Liver (tissue), 9 donors: ENCODE data around the gene GNE. TPM values are rescaled to one million over a fixed set of nuclear protein-coding genes. Genes with fewer than 3 reads are reported as not detected.
"Not testable (repeated sequence)": the region's sequence is repeated elsewhere in the genome, so short reads cannot be mapped to it uniquely, and the experiment has no call there.

ENCODE experiments used
- DNase-seq: peaks from one replicate; pipeline ENCODE4 v3.0.0-alpha.2; 2017; ENCODE audit warnings: low spot score
- H3K27ac ChIP-seq, 2 donors: one replicate each; pipeline ENCODE4 v1.7.0; 2013; ENCODE audit warnings: inconsistent platforms in 2 of 2, low read length in 2 of 2, control low read depth in 1 of 2, low read depth in 1 of 2, mild to moderate bottlenecking in 1 of 2
- H3K27me3 ChIP-seq, 4 donors: one replicate each; pipeline versions ENCODE4 v1.6.1 to v1.7.0; 2013; ENCODE audit warnings: low read length in 3 of 4, inconsistent platforms in 1 of 4, mild to moderate bottlenecking in 1 of 4, moderate library complexity in 1 of 4; ENCODE audit not compliant: control insufficient read depth in 4 of 4, insufficient read depth in 4 of 4
- H3K36me3 ChIP-seq, 4 donors: one replicate each; pipeline versions ENCODE4 v1.6.1 to v1.7.0; 2013; ENCODE audit warnings: low read length in 3 of 4, mild to moderate bottlenecking in 3 of 4, low read depth in 1 of 4, moderate library complexity in 1 of 4; ENCODE audit not compliant: control insufficient read depth in 4 of 4, insufficient read depth in 3 of 4
- H3K4me1 ChIP-seq, 4 donors: one replicate each; pipeline versions ENCODE4 v1.6.1 to v1.7.0; 2013; ENCODE audit warnings: low read length in 3 of 4, mild to moderate bottlenecking in 3 of 4, moderate library complexity in 1 of 4; ENCODE audit not compliant: control insufficient read depth in 4 of 4, insufficient read depth in 4 of 4
- H3K4me3 ChIP-seq, 3 donors: one replicate each; pipeline versions ENCODE4 v1.6.1 to v1.7.0; 2013; ENCODE audit warnings: low read length in 3 of 3, control low read depth in 1 of 3, low read depth in 1 of 3, mild to moderate bottlenecking in 1 of 3
- H3K9ac ChIP-seq, 2 donors: one replicate each; pipeline ENCODE4 v1.7.0; 2013; ENCODE audit warnings: low read length in 2 of 2, mild to moderate bottlenecking in 2 of 2, moderate library complexity in 2 of 2, control low read depth in 1 of 2, low read depth in 1 of 2
- H3K9me3 ChIP-seq, 4 donors: one replicate each; pipeline versions ENCODE4 v1.6.1 to v1.7.0; 2013; ENCODE audit warnings: low read length in 3 of 4; ENCODE audit not compliant: control insufficient read depth in 4 of 4
- ATF3 ChIP-seq: IDR thresholded peaks from 2 replicates; pipeline ENCODE4 v1.6.1; 2016; ENCODE audit warnings: antibody characterized with exemption
- EGR1 ChIP-seq, 2 donors: IDR thresholded peaks; 2 replicates each; pipeline ENCODE4 v1.6.1; 2016 to 2018; ENCODE audit warnings: antibody characterized with exemption in 2 of 2, low read depth in 2 of 2
- FOXA1 ChIP-seq: IDR thresholded peaks from 2 replicates; pipeline ENCODE4 v1.6.1; 2016; ENCODE audit warnings: antibody characterized with exemption
- FOXA2 ChIP-seq: IDR thresholded peaks from 2 replicates; pipeline ENCODE4 v1.6.1; 2016; ENCODE audit warnings: antibody characterized with exemption
- GABPA ChIP-seq, 2 donors: IDR thresholded peaks in 1 of 2; conservative IDR thresholded peaks in 1 of 2; 2 replicates each; pipeline ENCODE4 v1.6.1; 2016; ENCODE audit warnings: antibody characterized with exemption in 2 of 2, mild to moderate bottlenecking in 1 of 2, moderate library complexity in 1 of 2
- HNF4A ChIP-seq, 2 donors: conservative IDR thresholded peaks; 2 replicates each; pipeline ENCODE4 v1.6.1; 2016; ENCODE audit warnings: antibody characterized with exemption in 2 of 2, mild to moderate bottlenecking in 2 of 2
- HNF4G ChIP-seq: IDR thresholded peaks from 2 replicates; pipeline ENCODE4 v1.6.1; 2016; ENCODE audit warnings: antibody characterized with exemption
- JUND ChIP-seq, 2 donors: IDR thresholded peaks; 2 replicates each; pipeline ENCODE4 v1.6.1; 2016; ENCODE audit warnings: antibody characterized with exemption in 2 of 2
- MAX ChIP-seq: IDR thresholded peaks from 2 replicates; pipeline ENCODE4 v1.6.1; 2016; ENCODE audit warnings: antibody characterized with exemption
- NR2F2 ChIP-seq: IDR thresholded peaks from 2 replicates; pipeline ENCODE4 v1.6.1; 2016; ENCODE audit warnings: antibody characterized with exemption
- RAD21 ChIP-seq, 2 donors: IDR thresholded peaks; 2 replicates each; pipeline ENCODE4 v1.6.1; 2016; ENCODE audit warnings: antibody characterized with exemption in 2 of 2, mild to moderate bottlenecking in 2 of 2
- RXRA ChIP-seq, 2 donors: IDR thresholded peaks; 2 replicates each; pipeline ENCODE4 v1.6.1; 2017 to 2018; ENCODE audit warnings: antibody characterized with exemption in 2 of 2, mild to moderate bottlenecking in 1 of 2
- SP1 ChIP-seq: IDR thresholded peaks from 2 replicates; pipeline ENCODE4 v1.6.1; 2018; ENCODE audit warnings: antibody characterized with exemption, mild to moderate bottlenecking
- TAF1 ChIP-seq: conservative IDR thresholded peaks from 2 replicates; pipeline ENCODE4 v1.6.1; 2016; ENCODE audit warnings: antibody characterized with exemption, mild to moderate bottlenecking
- YY1 ChIP-seq: IDR thresholded peaks from 2 replicates; pipeline ENCODE4 v1.6.1; 2016; ENCODE audit warnings: antibody characterized with exemption, mild to moderate bottlenecking
- ZBTB33 ChIP-seq: IDR thresholded peaks from 2 replicates; pipeline ENCODE4 v1.6.1; 2016; ENCODE audit warnings: antibody characterized with exemption
- WGBS: extraction: QIAGEN DNeasy Blood & Tissue Kit; methylation state at CpG from one replicate; pipeline ENCODE4 v1.1.7; 2013; 5-methylcytosine and 5-hydroxymethylcytosine counted together
- polyA plus RNA-seq, 2 donors: library from polyadenylated mRNA; stranded (reverse) in 1 of 2; unstranded in 1 of 2; fragments of 200-250 nt in 1 of 2; fragments of >200 nt in 1 of 2; fragmentation: Nextera tagmentation in 1 of 2; extraction: Ambion mirVana in 1 of 2; gene quantifications; one replicate each; pipeline versions ENCODE4 v1.2.1 to v1.2.3, GENCODE V29; 2013 to 2015
- total RNA-seq, 2 donors: library from RNA; depleted of rRNA; stranded (reverse); fragments of >200 nt; gene quantifications; one replicate each; pipeline ENCODE4 v1.2.3, GENCODE V29; 2014
- TF ChIP-seq, protein P1 (sequence below): IDR thresholded peaks from 2 replicates; pipeline ENCODE4 v1.6.1; 2016; ENCODE audit warnings: antibody characterized with exemption, mild to moderate bottlenecking
- donor health status: healthy.
- donor health status: healthy.
- donor health status: healthy.
- donor health status: healthy.
- donor health status: healthy.

The GNE gene
- total and polyA plus RNA-seq, 4 donors, result 21.8 to 177 (median 38.1) TPM

DNA sequence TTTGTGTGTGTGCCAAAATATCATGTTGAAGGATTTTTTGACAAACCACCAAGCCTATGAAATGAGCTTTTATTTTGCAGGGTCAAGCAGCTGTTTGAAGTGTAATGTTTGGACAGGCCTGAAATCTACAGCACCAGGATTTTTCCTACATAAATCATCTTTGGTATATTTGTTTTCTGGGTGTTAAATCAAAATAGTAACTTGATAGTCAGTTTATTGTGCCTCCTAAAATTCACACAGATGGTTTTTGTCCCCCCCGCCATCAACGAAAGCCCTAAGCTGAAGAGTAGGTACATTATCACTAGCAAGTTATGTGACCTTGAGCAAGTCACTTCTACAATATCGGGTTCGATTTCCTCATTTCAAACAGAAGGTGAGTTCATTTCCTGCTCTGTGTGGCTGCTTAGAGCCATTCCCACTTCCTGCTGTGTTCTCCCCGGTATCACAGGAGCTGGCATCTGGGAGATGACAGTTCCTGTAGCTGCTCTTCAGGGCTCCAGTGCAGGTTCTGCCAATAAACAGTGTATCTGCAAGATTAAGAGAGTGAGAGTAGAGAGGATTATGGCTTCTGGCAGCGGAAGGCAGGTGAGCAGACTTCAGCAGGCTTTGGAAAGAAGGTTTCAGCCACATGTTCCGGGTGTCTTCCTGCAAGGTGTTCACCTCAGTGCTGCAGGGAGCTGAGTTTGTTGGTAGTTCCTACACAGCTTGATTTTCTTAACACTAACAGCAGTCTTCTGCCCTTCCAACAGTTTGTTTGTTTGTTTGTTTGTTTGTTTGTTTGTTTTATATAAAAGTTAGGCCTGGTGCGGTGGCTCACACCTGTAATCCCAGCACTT is 48.4 kb upstream of the GNE start:
- no peak for DNase-seq
- no peaks in the 10 kb centered on the region for H3K27me3 ChIP-seq
- no peak overlapping the region for H3K27ac ChIP-seq
- H3K36me3 ChIP-seq, result no peaks in the 10 kb centered on the region
- H3K9ac ChIP-seq, result no peak overlapping the region
- H3K4me3 ChIP-seq, result no peak overlapping the region
- TF ChIP-seq TAF1 (no peak), HNF4G (no peak), MAX (no peak), FOXA1 (no peak), YY1 (no peak), SP1 (no peak), RAD21 (IDR thresholded peaks at IDR 0.05) (no peak), NR2F2 (no peak), JUND (IDR thresholded peaks at IDR 0.05) (no peak), FOXA2 (no peak)
- no peaks in the 10 kb centered on the region for H3K4me1 ChIP-seq
- H3K9me3 ChIP-seq, result no peaks in the 10 kb centered on the region
- WGBS, result 70% methylated on average over 8 of the region's 8 CpGs

DNA sequence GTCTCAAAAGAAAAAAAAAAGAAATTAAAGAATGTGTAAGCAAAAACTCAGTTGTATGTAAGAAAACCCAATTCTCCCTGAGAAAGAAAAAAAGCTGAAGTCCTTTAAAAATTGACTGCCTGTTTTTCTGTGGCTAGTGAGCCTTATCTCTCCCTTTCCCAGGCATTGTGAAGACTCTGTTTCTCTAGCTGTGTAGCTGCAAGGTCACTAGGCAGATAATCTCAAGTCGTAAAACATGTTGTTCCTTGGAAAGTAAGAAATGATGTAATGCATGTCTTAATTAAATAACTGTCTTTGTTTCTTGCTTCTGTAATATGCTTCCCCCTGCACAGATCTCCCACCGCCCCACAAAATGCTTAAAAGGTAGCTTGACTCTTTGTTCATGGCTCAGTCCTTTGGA is 46.1 kb upstream of the GNE start:
- WGBS, result 83% methylated on average over 2 of the region's 2 CpGs
- not testable (repeated sequence) for H3K9ac ChIP-seq, DNase-seq, H3K9me3 ChIP-seq, H3K27ac ChIP-seq, H3K36me3 ChIP-seq, H3K4me1 ChIP-seq, H3K4me3 ChIP-seq, H3K27me3 ChIP-seq

DNA sequence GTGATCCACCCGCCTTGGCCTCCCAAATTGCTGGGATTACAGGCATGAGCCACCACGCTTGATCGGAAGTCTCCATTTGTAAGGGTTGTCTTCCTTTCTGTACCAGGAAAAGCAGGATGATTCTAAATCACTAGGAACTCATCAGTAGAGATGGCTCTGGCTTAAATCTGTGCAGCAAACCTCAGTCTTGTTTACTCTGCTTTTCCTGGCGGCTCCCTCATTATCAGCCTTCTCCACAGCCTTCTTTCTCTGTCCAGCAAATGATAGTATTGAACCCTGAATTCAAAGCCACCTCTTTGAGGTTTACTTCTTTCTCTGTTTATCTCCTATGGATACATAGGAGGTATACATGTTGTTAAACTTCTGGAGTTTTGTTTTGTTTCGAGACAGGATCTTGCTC is 43.0 kb upstream of the GNE start:
- Histone ChIP-seq H3K9ac (no peak overlapping the region), H3K9me3 (no peaks in the 10 kb centered on the region), H3K4me1 (no peaks in the 10 kb centered on the region), H3K36me3 (no peaks in the 10 kb centered on the region), H3K4me3 (no peak overlapping the region), H3K27ac (no peak overlapping the region), H3K27me3 (no peaks in the 10 kb centered on the region)
- DNase-seq, result no peak
- TF ChIP-seq RXRA (IDR thresholded peaks at IDR 0.05) (no peak), SP1 (no peak), FOXA2 (no peak)
- 87% methylated on average over 5 of the region's 5 CpGs for WGBS

DNA sequence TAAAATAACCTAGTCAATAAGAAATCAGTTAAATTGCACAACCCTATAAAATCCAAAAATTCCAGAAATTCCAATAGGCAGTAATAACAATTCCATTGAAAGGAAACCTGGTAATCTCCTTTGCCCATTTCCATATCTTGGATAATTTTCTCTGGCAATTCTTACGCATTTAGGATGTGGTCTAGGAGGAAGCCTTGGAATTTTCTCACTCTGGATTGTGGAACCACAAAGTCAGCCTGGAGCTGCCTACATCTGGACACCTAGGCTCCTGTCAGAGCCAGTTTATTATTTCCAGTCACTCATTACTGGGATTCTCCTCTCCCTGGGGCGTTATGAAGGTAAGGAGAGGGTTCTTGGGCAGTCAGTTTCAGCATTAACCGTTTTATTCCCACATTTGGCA is 40.3 kb upstream of the GNE start:
- Histone ChIP-seq H3K4me3 (no peak overlapping the region), H3K9ac (no peak overlapping the region), H3K36me3 (no peaks in the 10 kb centered on the region), H3K9me3 (no peaks in the 10 kb centered on the region), H3K27me3 (no peaks in the 10 kb centered on the region), H3K27ac (no peak overlapping the region), H3K4me1 (no peaks in the 10 kb centered on the region)
- 88% methylated on average over 3 of the region's 3 CpGs for WGBS
- DNase-seq, result no peak
- TF ChIP-seq GABPA (IDR thresholded peaks at IDR 0.05 in 1 of 2, conservative IDR thresholded peaks at IDR 0.05 in 1 of 2) (no peak), MAX (no peak), NR2F2 (no peak), JUND (IDR thresholded peaks at IDR 0.05) (no peak), RXRA (IDR thresholded peaks at IDR 0.05) (no peak), TAF1 (no peak), EGR1 (IDR thresholded peaks at IDR 0.05; ENCODE audit: low read depth in 2 of 2) (no peak), YY1 (no peak), RAD21 (IDR thresholded peaks at IDR 0.05) (no peak), FOXA2 (no peak), ATF3 (no peak), ZBTB33 (no peak), FOXA1 (no peak), HNF4A (conservative IDR thresholded peaks at IDR 0.05) (no peak), HNF4G (no peak), SP1 (no peak)
- TF ChIP-seq, protein P1, sequence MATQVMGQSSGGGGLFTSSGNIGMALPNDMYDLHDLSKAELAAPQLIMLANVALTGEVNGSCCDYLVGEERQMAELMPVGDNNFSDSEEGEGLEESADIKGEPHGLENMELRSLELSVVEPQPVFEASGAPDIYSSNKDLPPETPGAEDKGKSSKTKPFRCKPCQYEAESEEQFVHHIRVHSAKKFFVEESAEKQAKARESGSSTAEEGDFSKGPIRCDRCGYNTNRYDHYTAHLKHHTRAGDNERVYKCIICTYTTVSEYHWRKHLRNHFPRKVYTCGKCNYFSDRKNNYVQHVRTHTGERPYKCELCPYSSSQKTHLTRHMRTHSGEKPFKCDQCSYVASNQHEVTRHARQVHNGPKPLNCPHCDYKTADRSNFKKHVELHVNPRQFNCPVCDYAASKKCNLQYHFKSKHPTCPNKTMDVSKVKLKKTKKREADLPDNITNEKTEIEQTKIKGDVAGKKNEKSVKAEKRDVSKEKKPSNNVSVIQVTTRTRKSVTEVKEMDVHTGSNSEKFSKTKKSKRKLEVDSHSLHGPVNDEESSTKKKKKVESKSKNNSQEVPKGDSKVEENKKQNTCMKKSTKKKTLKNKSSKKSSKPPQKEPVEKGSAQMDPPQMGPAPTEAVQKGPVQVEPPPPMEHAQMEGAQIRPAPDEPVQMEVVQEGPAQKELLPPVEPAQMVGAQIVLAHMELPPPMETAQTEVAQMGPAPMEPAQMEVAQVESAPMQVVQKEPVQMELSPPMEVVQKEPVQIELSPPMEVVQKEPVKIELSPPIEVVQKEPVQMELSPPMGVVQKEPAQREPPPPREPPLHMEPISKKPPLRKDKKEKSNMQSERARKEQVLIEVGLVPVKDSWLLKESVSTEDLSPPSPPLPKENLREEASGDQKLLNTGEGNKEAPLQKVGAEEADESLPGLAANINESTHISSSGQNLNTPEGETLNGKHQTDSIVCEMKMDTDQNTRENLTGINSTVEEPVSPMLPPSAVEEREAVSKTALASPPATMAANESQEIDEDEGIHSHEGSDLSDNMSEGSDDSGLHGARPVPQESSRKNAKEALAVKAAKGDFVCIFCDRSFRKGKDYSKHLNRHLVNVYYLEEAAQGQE, result no peak
